ENCODE results near the gene DTHD1.

The DTHD1 gene

DNA sequence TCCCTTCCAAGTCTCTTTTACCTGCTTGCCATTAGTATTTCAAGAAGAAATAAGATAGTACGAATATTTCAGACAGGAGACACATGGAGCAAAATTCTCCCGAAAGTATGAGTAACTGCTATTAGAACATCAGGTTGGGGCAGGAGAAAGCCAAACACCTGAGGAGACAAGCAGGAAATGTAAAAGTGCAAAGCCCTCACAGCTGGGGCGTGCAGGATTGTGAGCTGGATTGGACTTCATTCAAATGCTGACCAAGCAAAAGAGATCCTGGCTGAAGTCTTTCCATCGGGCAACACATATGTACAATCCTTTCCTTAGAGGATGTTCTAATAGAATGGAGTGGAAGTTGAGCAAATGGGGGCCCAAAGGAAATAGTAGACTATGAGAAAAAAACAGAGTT lies 76.8 kb downstream of the DTHD1 start:
- DNase-seq (ENCODE audit: low read depth, low spot score): no peak
- ChIA-PET POLR2A (no interaction called here), CTCF (no interaction called here)
- TF ChIP-seq, protein P1, sequence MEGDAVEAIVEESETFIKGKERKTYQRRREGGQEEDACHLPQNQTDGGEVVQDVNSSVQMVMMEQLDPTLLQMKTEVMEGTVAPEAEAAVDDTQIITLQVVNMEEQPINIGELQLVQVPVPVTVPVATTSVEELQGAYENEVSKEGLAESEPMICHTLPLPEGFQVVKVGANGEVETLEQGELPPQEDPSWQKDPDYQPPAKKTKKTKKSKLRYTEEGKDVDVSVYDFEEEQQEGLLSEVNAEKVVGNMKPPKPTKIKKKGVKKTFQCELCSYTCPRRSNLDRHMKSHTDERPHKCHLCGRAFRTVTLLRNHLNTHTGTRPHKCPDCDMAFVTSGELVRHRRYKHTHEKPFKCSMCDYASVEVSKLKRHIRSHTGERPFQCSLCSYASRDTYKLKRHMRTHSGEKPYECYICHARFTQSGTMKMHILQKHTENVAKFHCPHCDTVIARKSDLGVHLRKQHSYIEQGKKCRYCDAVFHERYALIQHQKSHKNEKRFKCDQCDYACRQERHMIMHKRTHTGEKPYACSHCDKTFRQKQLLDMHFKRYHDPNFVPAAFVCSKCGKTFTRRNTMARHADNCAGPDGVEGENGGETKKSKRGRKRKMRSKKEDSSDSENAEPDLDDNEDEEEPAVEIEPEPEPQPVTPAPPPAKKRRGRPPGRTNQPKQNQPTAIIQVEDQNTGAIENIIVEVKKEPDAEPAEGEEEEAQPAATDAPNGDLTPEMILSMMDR (IDR thresholded peaks at IDR 0.05; ENCODE audit: insufficient read depth, low read length, missing control alignments): no peak
- no peak overlapping the region for H3K4me3 ChIP-seq (ENCODE audit: low read depth, low read length)

DNA sequence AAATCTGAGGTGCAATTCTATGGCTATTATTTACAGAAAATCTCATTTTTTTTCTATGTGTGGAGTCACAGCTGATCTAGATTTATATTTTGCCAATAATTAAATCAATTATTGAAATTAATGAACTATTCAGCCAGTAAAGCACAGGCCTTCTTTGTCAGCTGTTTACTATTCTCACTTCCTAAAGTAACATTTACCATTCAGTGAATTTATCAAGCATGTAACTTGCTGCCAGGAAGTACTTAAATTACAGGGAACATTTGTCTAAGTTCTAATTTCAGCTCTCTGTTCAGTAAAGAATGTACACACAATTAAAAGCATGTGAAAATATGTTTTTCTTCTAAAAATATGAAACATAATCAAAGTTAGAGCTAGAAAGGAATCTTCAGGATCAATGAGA lies 79.3 kb downstream of the DTHD1 start:
- CTCF ChIA-PET: no interaction called here
- TF ChIP-seq, protein P1 (IDR thresholded peaks at IDR 0.05; ENCODE audit: insufficient read depth, low read length, missing control alignments): no peak
- POLR2A ChIA-PET: no interaction called here
- no peak overlapping the region for H3K4me3 ChIP-seq (ENCODE audit: low read depth, low read length)
- no peak for DNase-seq (ENCODE audit: low read depth, low spot score)

DNA sequence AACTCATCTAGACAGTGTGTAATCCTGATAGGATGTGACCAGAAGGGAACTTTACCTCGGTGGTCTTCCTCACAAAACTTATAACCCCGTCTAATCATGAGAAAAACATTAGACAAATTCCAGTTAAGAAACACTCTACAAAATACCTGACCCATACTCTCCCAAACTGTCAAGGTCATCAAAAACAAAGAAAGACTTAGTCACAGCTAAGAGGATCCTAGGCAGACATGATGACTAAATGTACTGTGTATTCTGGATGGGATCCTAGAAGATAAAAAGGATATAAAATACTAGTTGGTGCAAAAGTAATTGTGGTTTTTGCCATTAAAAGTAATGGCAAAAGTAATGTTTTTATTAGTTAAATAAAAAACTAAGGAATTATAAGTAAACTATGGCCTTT lies 81.6 kb downstream of the DTHD1 start:
- no peak for DNase-seq (ENCODE audit: low read depth, low spot score)
- TF ChIP-seq, protein P1 (IDR thresholded peaks at IDR 0.05; ENCODE audit: insufficient read depth, low read length, missing control alignments): no peak
- H3K4me3 ChIP-seq (ENCODE audit: low read depth, low read length): no peak overlapping the region
- ChIA-PET CTCF (no interaction called here), POLR2A (no interaction called here)

DNA sequence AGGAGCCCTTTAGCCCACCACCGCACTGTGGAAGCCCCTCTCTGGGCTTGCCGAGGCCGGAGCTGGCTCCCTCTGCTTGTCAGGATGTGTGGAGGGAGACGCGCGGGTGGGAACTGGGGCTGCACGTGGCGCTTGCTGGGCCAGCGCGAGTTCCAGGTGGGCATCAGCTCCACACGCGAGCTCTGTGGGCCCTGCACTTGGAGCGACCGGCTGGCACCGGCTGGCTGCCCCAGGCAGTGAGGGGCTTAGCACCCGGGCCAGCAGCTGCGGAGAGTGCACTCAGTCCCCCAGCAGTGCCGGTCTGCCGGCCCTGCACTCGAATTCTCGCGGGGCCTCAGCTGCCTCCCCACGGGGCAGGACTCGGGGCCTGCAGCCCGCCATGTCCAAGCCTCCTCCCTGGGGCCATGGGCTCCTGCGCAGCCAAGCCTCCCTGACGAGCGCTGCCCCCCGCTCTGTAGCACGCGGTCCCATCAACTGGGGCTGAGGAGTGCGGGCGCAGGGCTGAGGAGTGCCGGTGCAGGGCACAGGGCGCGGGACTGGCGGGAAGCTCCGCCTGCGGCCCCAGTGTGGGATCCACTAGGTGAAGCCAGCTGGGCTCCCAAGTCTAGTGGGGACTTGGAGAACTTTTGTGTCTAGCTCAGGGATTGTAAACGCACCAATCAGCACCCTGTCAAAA lies 93.6 kb downstream of the DTHD1 start:
- H3K4me3 ChIP-seq (ENCODE audit: low read depth, low read length): no peak overlapping the region
- no peak for DNase-seq (ENCODE audit: low read depth, low spot score)
- ChIA-PET POLR2A (no interaction called here), CTCF (no interaction called here)
- TF ChIP-seq, protein P1 (IDR thresholded peaks at IDR 0.05; ENCODE audit: insufficient read depth, low read length, missing control alignments): no peak

DNA sequence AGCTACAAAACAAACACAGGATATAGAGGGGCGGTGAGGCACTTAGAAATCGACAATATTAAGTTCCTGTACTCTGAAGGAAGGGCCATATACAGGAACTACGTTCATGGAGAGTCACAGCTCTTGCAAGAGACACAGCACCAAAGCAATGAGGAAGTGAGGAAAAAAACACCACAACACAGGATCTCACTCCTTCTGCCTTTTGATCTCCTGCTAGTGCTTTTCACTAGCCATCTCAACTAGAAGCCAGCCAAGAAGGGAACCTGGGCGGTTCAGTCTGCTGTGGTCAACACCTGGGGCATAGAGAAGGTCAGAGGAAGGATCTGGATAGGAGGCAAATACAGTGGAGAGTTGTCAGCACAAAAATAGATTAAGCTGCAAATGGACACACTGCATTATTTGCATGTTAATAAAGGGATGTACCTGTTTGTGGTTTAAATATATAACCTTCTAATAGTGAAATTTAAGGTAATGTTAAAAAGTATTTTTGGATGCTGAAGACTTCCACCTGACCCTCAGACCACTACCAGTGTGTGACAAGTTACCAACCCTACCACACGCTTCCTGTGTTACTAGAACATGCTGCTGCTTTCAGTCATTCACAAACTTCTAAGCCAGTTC lies 104.6 kb downstream of the DTHD1 start:
- no peak for DNase-seq (ENCODE audit: low read depth, low spot score)
- no peak overlapping the region for H3K4me3 ChIP-seq (ENCODE audit: low read depth, low read length)
- POLR2A ChIA-PET: no interaction called here
- CTCF ChIA-PET: no interaction called here
- TF ChIP-seq, protein P1 (IDR thresholded peaks at IDR 0.05; ENCODE audit: insufficient read depth, low read length, missing control alignments): no peak

DNA sequence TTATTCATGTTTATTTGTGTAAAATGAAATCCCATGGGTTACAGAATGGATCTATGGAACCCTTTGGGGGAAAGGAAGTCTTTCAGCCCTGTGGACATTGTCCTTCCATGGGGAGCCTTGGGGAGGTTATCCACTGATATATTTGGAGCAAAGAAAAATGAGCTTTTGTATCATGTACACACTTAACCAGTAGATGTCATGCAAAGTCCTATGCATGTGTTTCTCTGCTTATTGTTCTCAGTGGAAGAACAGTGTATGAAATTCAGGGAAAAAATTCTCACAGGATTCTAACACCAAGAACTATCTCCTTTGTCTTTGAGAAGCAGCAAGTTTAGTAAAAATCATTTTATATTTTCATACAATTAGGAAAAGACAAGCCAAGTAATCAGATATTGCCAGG lies 105.3 kb downstream of the DTHD1 start:
- H3K4me3 ChIP-seq (ENCODE audit: low read depth, low read length): no peak overlapping the region
- TF ChIP-seq, protein P1 (IDR thresholded peaks at IDR 0.05; ENCODE audit: insufficient read depth, low read length, missing control alignments): no peak
- DNase-seq (ENCODE audit: low read depth, low spot score): no peak
- POLR2A ChIA-PET: no interaction called here
- CTCF ChIA-PET: no interaction called here
